Measurements from ENCODE around the gene SLC12A1. TPM values are rescaled to one million over a fixed set of nuclear protein-coding genes. Genes with fewer than 3 reads are reported as not detected.
A peak's percentile ranks its signal among the peaks of the same experiment; 100 is the strongest.

The SLC12A1 gene
- total and polyA plus RNA-seq, 2 experiments from 2014 or later = 0.57 to 0.59 TPM

DNA sequence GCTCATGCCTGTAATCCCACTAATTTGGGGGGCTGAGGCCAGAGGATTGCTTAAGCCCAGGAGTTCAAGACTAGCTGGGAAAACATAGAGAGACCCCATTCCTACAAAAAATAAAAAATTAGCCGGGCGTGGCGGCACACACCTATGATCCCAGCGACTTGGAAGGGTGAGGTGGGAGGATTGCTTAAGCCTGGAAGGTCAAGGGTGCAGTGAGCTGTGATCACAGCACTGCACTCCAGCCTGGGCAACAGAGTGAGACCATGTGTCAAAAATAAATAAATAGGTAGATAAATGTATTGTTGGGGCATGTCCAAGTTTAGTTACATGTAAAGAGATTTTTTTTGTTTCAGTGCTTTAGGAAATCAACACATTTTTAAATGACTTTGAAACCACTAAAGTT lies 36.4 kb downstream of the SLC12A1 start:
- no peak overlapping the region for H3K4me3 Mint-ChIP-seq
- Histone ChIP-seq H3K4me1 (ENCODE audit: insufficient read depth) (no peaks in the 10 kb centered on the region), H3K79me2 (replicated peaks; ENCODE audit: insufficient read depth) (no peaks in the 10 kb centered on the region)

More for the DNA sequence above, 36.4 kb downstream of the SLC12A1 start:
- no peak overlapping the region for H3K27ac Mint-ChIP-seq
- no peak for TF ChIP-seq ZNF114 (CRISPR knock-in tag; IDR thresholded peaks at IDR 0.05)
- no peak for TF ChIP-seq CREB1 (CRISPR knock-in tag; IDR thresholded peaks at IDR 0.05; ENCODE audit: low read depth)
- no peak for TF ChIP-seq EZH2phosphoT487 (IDR thresholded peaks at IDR 0.05; ENCODE audit: unreplicated experiment)
- TF ChIP-seq, protein P1, sequence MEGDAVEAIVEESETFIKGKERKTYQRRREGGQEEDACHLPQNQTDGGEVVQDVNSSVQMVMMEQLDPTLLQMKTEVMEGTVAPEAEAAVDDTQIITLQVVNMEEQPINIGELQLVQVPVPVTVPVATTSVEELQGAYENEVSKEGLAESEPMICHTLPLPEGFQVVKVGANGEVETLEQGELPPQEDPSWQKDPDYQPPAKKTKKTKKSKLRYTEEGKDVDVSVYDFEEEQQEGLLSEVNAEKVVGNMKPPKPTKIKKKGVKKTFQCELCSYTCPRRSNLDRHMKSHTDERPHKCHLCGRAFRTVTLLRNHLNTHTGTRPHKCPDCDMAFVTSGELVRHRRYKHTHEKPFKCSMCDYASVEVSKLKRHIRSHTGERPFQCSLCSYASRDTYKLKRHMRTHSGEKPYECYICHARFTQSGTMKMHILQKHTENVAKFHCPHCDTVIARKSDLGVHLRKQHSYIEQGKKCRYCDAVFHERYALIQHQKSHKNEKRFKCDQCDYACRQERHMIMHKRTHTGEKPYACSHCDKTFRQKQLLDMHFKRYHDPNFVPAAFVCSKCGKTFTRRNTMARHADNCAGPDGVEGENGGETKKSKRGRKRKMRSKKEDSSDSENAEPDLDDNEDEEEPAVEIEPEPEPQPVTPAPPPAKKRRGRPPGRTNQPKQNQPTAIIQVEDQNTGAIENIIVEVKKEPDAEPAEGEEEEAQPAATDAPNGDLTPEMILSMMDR (conservative IDR thresholded peaks at IDR 0.05; ENCODE audit: low read depth in 2 of 2) = no peak
- TF ChIP-seq, protein P2, sequence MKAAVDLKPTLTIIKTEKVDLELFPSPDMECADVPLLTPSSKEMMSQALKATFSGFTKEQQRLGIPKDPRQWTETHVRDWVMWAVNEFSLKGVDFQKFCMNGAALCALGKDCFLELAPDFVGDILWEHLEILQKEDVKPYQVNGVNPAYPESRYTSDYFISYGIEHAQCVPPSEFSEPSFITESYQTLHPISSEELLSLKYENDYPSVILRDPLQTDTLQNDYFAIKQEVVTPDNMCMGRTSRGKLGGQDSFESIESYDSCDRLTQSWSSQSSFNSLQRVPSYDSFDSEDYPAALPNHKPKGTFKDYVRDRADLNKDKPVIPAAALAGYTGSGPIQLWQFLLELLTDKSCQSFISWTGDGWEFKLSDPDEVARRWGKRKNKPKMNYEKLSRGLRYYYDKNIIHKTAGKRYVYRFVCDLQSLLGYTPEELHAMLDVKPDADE (IDR thresholded peaks at IDR 0.05) = no peak
- TF ChIP-seq, protein P3, sequence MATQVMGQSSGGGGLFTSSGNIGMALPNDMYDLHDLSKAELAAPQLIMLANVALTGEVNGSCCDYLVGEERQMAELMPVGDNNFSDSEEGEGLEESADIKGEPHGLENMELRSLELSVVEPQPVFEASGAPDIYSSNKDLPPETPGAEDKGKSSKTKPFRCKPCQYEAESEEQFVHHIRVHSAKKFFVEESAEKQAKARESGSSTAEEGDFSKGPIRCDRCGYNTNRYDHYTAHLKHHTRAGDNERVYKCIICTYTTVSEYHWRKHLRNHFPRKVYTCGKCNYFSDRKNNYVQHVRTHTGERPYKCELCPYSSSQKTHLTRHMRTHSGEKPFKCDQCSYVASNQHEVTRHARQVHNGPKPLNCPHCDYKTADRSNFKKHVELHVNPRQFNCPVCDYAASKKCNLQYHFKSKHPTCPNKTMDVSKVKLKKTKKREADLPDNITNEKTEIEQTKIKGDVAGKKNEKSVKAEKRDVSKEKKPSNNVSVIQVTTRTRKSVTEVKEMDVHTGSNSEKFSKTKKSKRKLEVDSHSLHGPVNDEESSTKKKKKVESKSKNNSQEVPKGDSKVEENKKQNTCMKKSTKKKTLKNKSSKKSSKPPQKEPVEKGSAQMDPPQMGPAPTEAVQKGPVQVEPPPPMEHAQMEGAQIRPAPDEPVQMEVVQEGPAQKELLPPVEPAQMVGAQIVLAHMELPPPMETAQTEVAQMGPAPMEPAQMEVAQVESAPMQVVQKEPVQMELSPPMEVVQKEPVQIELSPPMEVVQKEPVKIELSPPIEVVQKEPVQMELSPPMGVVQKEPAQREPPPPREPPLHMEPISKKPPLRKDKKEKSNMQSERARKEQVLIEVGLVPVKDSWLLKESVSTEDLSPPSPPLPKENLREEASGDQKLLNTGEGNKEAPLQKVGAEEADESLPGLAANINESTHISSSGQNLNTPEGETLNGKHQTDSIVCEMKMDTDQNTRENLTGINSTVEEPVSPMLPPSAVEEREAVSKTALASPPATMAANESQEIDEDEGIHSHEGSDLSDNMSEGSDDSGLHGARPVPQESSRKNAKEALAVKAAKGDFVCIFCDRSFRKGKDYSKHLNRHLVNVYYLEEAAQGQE (IDR thresholded peaks at IDR 0.05; ENCODE audit: unreplicated experiment) = no peak
- no peak for TF ChIP-seq STAT1 (IDR thresholded peaks at IDR 0.05; ENCODE audit: unreplicated experiment)
- no peak for TF ChIP-seq NANOG (IDR thresholded peaks at IDR 0.05; ENCODE audit: borderline replicate concordance)
- no peaks in the 10 kb centered on the region for H3K27me3 ChIP-seq (ENCODE audit: insufficient read depth)
- no peaks in the 10 kb centered on the region for H3K4me1 Mint-ChIP-seq
- H3K9me2 ChIP-seq (ENCODE audit: insufficient read depth) = no peaks in the 10 kb centered on the region
- H3K4me3 ChIP-seq = no peak overlapping the region
- DNase-seq (ENCODE audit: low spot score) = no peak
- ATAC-seq = no peak
- no peak overlapping the region for H3K4me2 ChIP-seq
- no peaks in the 10 kb centered on the region for H4K20me1 ChIP-seq (replicated peaks; ENCODE audit: insufficient read depth)
- no peaks in the 10 kb centered on the region for H3K36me3 ChIP-seq (ENCODE audit: insufficient read depth)
- peak overlapping the region; percentile 38; the same call in 1 of the 2 replicates for H2AFZ ChIP-seq
- H3F3A ChIP-seq (replicated peaks; ENCODE audit: low read depth) = no peaks in the 10 kb centered on the region
- no peaks in the 10 kb centered on the region for H3K36me3 Mint-ChIP-seq (ENCODE audit: low read depth)
- no peak overlapping the region for H3K27ac ChIP-seq (ENCODE audit: low read depth)
- H3K27me3 Mint-ChIP-seq (ENCODE audit: insufficient read depth, low read depth, poor library complexity) = no peaks in the 10 kb centered on the region
- H3K9me3 Mint-ChIP-seq = no peaks in the 10 kb centered on the region

All from GM23338 (cell line).